GM23338 (cell line): ENCODE data around the gene NME3. TPM values are rescaled to one million over a fixed set of nuclear protein-coding genes. Genes with fewer than 3 reads are reported as not detected.
A peak's percentile ranks its signal among the peaks of the same experiment; 100 is the strongest.

Source experiments
- ATAC-seq: fragments of 200-7000 bp; cut with Tn5 transposase; 3 replicates; pipeline ENCODE4 v1.9.1; 2020
- DNase-seq: peaks from one replicate; pipeline ENCODE4 v3.0.0-alpha.2; 2015; ENCODE audit warnings: low spot score
- H2AFZ ChIP-seq: fragments of 200-600 bp; sonication (generic); 2 replicates; pipeline ENCODE4 v1.8.0; 2016; ENCODE audit warnings: antibody characterized with exemption, mild to moderate bottlenecking, moderate library complexity
- H3F3A ChIP-seq: fragments of 200-600 bp; sonication (generic); replicated peaks from 2 replicates; pipeline ENCODE4 v1.8.0; 2017; ENCODE audit warnings: antibody characterized with exemption, mixed run types, low read depth
- H3K27ac ChIP-seq: fragments of 200-600 bp; sonication (generic); 2 replicates; pipeline ENCODE4 v1.6.1; 2016; ENCODE audit warnings: low read depth
- H3K27me3 ChIP-seq: fragments of 200-600 bp; sonication (generic); 2 replicates; pipeline ENCODE4 v1.8.0; 2016; ENCODE audit warnings: mild to moderate bottlenecking, mixed run types, moderate library complexity; ENCODE audit not compliant: insufficient read depth
- H3K36me3 ChIP-seq: fragments of 200-600 bp; sonication (generic); 2 replicates; pipeline ENCODE4 v1.8.0; 2016; ENCODE audit warnings: mild to moderate bottlenecking; ENCODE audit not compliant: insufficient read depth
- H3K4me1 ChIP-seq: fragments of 200-600 bp; sonication (generic); 2 replicates; pipeline ENCODE4 v1.8.0; 2016; ENCODE audit warnings: mild to moderate bottlenecking, moderate library complexity; ENCODE audit not compliant: insufficient read depth
- H3K4me2 ChIP-seq: fragments of 200-600 bp; sonication (generic); 2 replicates; pipeline ENCODE4 v1.7.1; 2017; ENCODE audit warnings: mixed run types
- H3K4me3 ChIP-seq: fragments of 200-600 bp; sonication (generic); 2 replicates; pipeline ENCODE4 v1.6.1; 2016; ENCODE audit warnings: mixed run types
- H3K79me2 ChIP-seq: fragments of 200-600 bp; sonication (generic); replicated peaks from 2 replicates; pipeline ENCODE4 v1.8.0; 2017; ENCODE audit warnings: mild to moderate bottlenecking; ENCODE audit not compliant: insufficient read depth
- H3K9me2 ChIP-seq: fragments of 200-600 bp; sonication (generic); 2 replicates; pipeline ENCODE4 v1.8.0; 2017; ENCODE audit not compliant: insufficient read depth
- H4K20me1 ChIP-seq: fragments of 200-600 bp; sonication (generic); replicated peaks from 2 replicates; pipeline ENCODE4 v1.8.0; 2017; ENCODE audit warnings: mild to moderate bottlenecking; ENCODE audit not compliant: insufficient read depth
- H3K27ac Mint-ChIP-seq: 2 replicates; pipeline ENCODE4 v1.8.0; 2020; ENCODE audit warnings: inconsistent platforms, mild to moderate bottlenecking, moderate library complexity, mixed read lengths
- H3K27me3 Mint-ChIP-seq: 3 replicates; pipeline ENCODE4 v1.8.0; 2022; ENCODE audit warnings: low read depth, mild to moderate bottlenecking, moderate library complexity, mixed read lengths, inconsistent platforms; ENCODE audit not compliant: insufficient read depth, poor library complexity
- H3K36me3 Mint-ChIP-seq: 3 replicates; pipeline ENCODE4 v1.8.0; 2021; ENCODE audit warnings: low read depth, mild to moderate bottlenecking, inconsistent platforms, moderate library complexity, mixed read lengths
- H3K4me1 Mint-ChIP-seq: 3 replicates; pipeline ENCODE4 v1.8.0; 2020; ENCODE audit warnings: mild to moderate bottlenecking, inconsistent platforms, mixed read lengths
- H3K4me3 Mint-ChIP-seq: 3 replicates; pipeline ENCODE4 v1.8.0; 2021; ENCODE audit warnings: moderate library complexity, mild to moderate bottlenecking, inconsistent platforms, mixed read lengths
- H3K9me3 Mint-ChIP-seq: 3 replicates; pipeline ENCODE4 v1.8.0; 2020; ENCODE audit warnings: moderate library complexity, mild to moderate bottlenecking, inconsistent platforms, mixed read lengths
- CTCF ChIP-seq, 2 experiments: fragments of 200-600 bp in 1 of 2; sonication (generic) in 1 of 2; conservative IDR thresholded peaks; 2 replicates each; pipeline versions ENCODE4 v1.5.1 to v1.6.1; 2016 to 2017; ENCODE audit warnings: antibody characterized with exemption in 2 of 2, low read depth in 2 of 2, mild to moderate bottlenecking in 2 of 2, moderate library complexity in 1 of 2
- ETS1 ChIP-seq: IDR thresholded peaks from 2 replicates; pipeline ENCODE4 v1.6.1; 2016; ENCODE audit warnings: antibody characterized with exemption
- EZH2 ChIP-seq: fragments of 200-600 bp; sonication (generic); IDR thresholded peaks from one replicate; pipeline ENCODE4 v1.8.0; 2017; ENCODE audit warnings: antibody characterized with exemption, mild to moderate bottlenecking, low read depth; ENCODE audit not compliant: unreplicated experiment
- JUNB ChIP-seq: IDR thresholded peaks from one replicate; pipeline ENCODE4 v1.6.1; 2016; ENCODE audit warnings: antibody characterized with exemption; ENCODE audit not compliant: unreplicated experiment
- REST ChIP-seq: IDR thresholded peaks from one replicate; pipeline ENCODE4 v1.6.1; 2018; ENCODE audit warnings: antibody characterized with exemption; ENCODE audit not compliant: unreplicated experiment
- ZNF114 ChIP-seq: fragments of 250-450 bp; sonication (Bioruptor Pico); IDR thresholded peaks from 2 replicates; pipeline ENCODE4 v1.5.0; 2020; ENCODE audit warnings: mild to moderate bottlenecking, moderate library complexity
- ZNF331 ChIP-seq: fragments of 250-450 bp; sonication (Bioruptor Pico); IDR thresholded peaks from 2 replicates; pipeline ENCODE4 v1.5.0; 2020; ENCODE audit warnings: low read depth, mild to moderate bottlenecking, moderate library complexity
- ZNF462 ChIP-seq: fragments of 250-450 bp; sonication (Bioruptor Pico); IDR thresholded peaks from 2 replicates; pipeline ENCODE4 v1.5.0; 2020; ENCODE audit warnings: mild to moderate bottlenecking, moderate library complexity
- polyA plus RNA-seq: library from polyadenylated mRNA; unstranded; fragments of >200 nt; fragmentation: Nextera tagmentation; extraction: Ambion mirVana; gene quantifications from 2 replicates; pipeline ENCODE4 v1.2.1, GENCODE V29; 2016
- total RNA-seq: library from RNA; depleted of rRNA; stranded (reverse); fragments of >200 nt; shearing (Covaris generic); gene quantifications from 2 replicates; pipeline ENCODE4 v1.2.3, GENCODE V29; 2014

Gene NME3
- total and polyA plus RNA-seq, 2 experiments from 2014 or later: 95.3 to 130 TPM

GRCh38 chr16:1793578-1794220 is 22.4 kb upstream of the NME3 start, which contains the start of gene IGFALS:
Gene IGFALS (minus strand): TSS chr16:1793705. CDS start chr16:1793652, 53 bp downstream.
- peak; percentile 13 for ATAC-seq
- H3K9me2 ChIP-seq: no peaks in the 10 kb centered on the region

More at GRCh38 chr16:1793578-1794220, 22.4 kb upstream of the NME3 start, which contains the start of gene IGFALS:
- no peak for DNase-seq
- Mint-ChIP-seq H3K9me3 (peaks cover 25% of the 10 kb centered on the region), H3K27me3 (no peaks in the 10 kb centered on the region), H3K4me1 (no peaks in the 10 kb centered on the region), H3K4me3 (no peak within 1 kb of the TSS), H3K36me3 (peaks cover 28% of the 10 kb centered on the region), H3K27ac (no peak within 1 kb of the TSS)
- Histone ChIP-seq H2AFZ (no peak within 1 kb of the TSS), H3K4me2 (no peak within 1 kb of the TSS), H3K4me1 (no peaks in the 10 kb centered on the region), H3K4me3 (no peak within 1 kb of the TSS), H3K27me3 (no peaks in the 10 kb centered on the region), H3K27ac (no peak within 1 kb of the TSS), H4K20me1 (no peaks in the 10 kb centered on the region), H3F3A (no peaks in the 10 kb centered on the region), H3K79me2 (no peaks in the 10 kb centered on the region), H3K36me3 (no peaks in the 10 kb centered on the region; the same call in 1 of the 2 replicates)
- no peak for TF ChIP-seq ZNF331 (CRISPR knock-in tag)
- TF ChIP-seq REST: no peak
- no peak for TF ChIP-seq JUNB
- no peak for TF ChIP-seq EZH2
- TF ChIP-seq CTCF (conservative IDR thresholded peaks at IDR 0.05; ENCODE audit: low read depth in 2 of 2): no peak
- TF ChIP-seq ETS1: no peak
- TF ChIP-seq ZNF114 (CRISPR knock-in tag): no peak
- TF ChIP-seq ZNF462 (CRISPR knock-in tag): no peak
